Measurements from ENCODE around the gene RGS2.

DNA sequence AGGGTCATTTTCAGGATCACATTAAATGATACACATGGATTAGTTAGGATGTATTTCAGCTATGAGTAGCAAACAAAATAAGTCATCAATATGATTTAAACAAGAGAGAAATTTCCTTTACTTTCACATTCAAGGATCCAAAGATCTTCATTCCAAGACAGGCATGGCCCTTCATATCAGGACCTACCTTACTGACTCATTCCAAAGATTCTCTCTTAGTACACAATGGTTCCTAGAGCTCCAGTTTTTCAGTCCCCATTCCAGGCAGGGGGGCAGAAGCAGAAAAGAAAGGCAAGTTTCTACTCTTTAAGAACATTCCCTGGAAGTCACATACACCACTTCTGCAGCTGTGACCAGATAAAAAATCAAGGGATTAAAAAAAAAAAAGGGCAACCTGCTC is 23.7 kb downstream of the RGS2 start:
- TF ChIP-seq, protein P1, sequence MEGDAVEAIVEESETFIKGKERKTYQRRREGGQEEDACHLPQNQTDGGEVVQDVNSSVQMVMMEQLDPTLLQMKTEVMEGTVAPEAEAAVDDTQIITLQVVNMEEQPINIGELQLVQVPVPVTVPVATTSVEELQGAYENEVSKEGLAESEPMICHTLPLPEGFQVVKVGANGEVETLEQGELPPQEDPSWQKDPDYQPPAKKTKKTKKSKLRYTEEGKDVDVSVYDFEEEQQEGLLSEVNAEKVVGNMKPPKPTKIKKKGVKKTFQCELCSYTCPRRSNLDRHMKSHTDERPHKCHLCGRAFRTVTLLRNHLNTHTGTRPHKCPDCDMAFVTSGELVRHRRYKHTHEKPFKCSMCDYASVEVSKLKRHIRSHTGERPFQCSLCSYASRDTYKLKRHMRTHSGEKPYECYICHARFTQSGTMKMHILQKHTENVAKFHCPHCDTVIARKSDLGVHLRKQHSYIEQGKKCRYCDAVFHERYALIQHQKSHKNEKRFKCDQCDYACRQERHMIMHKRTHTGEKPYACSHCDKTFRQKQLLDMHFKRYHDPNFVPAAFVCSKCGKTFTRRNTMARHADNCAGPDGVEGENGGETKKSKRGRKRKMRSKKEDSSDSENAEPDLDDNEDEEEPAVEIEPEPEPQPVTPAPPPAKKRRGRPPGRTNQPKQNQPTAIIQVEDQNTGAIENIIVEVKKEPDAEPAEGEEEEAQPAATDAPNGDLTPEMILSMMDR (IDR thresholded peaks at IDR 0.05; ENCODE audit: low read length), result no peak
- no peak for TF ChIP-seq EZH2 (optimal IDR thresholded peaks at IDR 0.05; ENCODE audit: low read depth, low read length)
